ENCODE data around the gene KIF19.

KIF19 gene

GRCh38 chr17:74342224-74342623 is 16.2 kb downstream of the KIF19 start:
- DNase-seq = no peak

- DNase-seq = no peak
Observed at GRCh38 chr17:74343121-74343520, 17.1 kb downstream of the KIF19 start.

DNA sequence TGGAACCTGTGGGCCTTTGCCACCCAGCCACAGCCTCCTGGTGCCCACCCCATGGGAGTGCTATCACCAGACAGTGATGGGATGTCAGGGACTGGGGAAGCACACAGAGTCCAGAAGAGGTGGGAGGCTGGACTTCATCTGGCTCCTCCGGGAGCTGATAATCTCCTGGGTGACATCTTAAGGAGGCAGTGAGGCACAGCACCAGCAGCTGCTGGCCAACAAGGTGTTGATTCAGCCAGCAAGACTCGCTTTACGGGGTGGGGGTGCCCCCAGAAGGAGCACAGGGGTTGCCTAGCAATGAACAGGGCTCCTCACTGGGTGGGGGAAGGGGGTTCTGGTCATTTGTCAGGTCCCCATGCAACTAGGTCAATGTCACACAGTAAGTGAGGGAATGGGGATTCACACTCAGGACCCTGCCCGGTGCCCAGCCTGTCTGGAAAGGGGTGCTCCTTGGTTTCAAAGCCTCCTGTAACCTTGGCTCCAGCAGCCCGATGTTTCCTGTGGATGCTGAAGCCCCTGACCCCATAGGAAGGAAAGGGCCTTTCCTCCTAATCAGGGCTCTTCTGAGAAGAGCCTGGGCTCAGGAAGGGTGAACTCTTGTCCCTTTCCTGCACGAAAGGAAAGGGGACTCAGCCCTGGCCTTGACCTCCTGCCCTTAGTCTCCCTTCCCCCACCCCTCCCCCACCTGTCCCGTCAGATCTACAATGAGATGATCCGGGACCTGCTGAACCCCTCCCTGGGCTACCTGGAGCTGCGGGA is 17.7 kb downstream of the KIF19 start:
- DNase-seq = no peak

GRCh38 chr17:74344658-74345057 is 18.6 kb downstream of the KIF19 start:
- DNase-seq = no peak

GRCh38 chr17:74345433-74346241 is 19.6 kb downstream of the KIF19 start:
- no peak for DNase-seq

- no peak for DNase-seq
Observed at GRCh38 chr17:74347646-74348045, 21.6 kb downstream of the KIF19 start.

GRCh38 chr17:74349120-74349519 is 23.1 kb downstream of the KIF19 start:
- DNase-seq = no peak

GRCh38 chr17:74350486-74350885 is 24.5 kb downstream of the KIF19 start:
- DNase-seq = no peak

GRCh38 chr17:74351552-74352210 is 25.7 kb downstream of the KIF19 start:
- no peak for DNase-seq

- no peak for DNase-seq
Observed at GRCh38 chr17:74353446-74354060, 27.5 kb downstream of the KIF19 start.

- DNase-seq = peak; percentile 37
Observed at GRCh38 chr17:74354123-74354522, 28.1 kb downstream of the KIF19 start.

DNA sequence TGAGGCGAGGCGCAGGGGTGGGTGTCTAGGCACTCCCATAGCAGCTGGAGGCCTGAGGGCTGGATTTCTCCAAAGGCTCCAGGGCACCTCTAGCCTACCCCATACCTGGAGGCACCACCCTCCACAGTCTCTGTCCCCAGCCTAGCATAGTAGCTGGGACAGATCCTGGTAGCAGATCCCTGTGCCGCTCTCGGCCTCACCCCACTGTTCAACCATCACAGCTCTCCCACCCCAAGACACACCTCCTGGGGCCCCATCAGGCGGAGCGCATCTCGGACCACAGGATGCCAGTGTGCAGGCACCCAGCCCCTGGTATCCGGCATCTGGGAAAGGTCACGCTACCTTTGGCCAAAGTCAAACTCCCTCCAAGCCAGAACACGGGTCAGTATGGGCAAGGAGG is 28.5 kb downstream of the KIF19 start:
- no peak for DNase-seq

- DNase-seq = no peak
Observed at GRCh38 chr17:74355065-74355464, 29.0 kb downstream of the KIF19 start.

DNA sequence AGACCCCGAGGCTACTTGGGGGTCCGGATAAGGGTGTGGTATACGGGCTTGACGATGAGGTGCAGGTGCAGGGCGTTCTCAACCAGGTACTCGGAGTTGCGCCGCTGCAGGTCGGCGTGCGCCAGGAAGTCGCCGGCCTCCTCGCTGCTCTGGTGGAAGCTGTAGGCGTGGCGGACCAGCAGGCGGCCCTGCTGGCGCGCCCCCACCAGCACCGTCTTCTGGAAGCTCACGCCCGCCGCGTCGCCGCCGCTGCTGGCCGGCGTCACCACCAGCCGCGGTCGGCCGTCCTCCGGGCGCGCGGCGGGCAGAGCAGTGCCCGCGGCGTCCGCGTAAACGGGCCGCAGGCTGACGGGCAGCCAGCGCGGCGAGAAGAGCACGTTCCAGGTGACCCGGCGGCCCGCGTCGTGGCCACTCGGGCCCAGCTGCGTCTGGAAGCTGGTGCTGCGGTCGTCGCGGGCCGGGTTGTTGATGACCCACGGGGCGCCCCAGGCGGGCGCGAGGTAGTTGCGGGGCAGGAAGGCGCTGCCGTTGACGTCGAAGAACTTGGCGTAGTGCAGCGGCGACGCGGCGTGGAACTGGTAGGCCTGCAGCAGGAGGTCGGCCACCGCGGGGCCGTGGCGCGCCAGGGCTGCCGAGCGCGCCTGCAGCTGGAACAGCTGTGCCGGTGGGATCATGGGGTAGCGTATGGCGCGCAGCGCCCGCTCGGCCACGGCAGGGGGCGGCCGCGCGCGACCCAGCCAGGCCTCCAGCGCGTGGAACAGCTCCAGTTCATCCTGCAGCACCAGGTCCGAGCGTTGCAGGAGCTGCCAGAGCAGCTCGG is 30.8 kb downstream of the KIF19 start:
- no peak for DNase-seq

GRCh38 chr17:74357466-74357809 is 31.4 kb downstream of the KIF19 start:
- no peak for DNase-seq

DNA sequence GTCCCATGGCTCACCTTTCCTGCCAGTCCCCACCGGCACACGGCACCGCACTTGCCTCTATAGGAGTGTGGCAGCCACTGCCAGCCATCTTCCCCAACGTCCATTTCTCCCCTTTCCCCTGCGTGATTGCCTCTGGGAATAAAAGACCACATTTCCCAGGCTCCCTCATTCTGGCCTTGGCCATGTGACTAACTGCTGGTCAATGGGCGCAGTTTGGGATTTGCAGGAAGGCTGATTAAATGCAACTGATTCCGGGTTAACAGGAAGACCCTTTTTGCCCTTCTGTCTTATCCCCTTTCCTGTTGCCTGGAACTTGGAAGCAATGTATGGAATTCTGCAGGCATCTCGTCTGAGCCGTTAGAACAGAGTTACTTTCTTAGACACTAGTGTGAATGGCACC is 32.7 kb downstream of the KIF19 start:
- DNase-seq = no peak

DNA sequence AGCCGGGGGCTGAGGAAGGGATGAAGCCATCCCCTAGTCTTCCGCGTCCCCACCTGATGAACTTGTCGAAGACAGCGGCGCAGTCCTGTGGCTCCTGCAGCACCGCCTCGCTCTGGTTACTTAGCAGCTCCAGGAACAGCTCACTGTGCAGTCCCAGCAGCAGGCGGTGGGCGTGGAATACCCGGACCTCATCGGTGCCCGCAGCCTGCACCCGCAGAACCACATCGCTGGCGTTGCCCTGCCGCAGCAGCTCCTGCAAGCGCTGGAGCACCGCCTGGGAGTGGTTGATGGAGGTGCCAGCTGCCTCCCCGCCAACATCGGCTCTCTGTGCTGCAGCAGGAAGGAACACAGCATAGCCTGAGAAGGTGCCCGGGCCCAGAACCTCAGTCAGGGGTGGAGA is 33.9 kb downstream of the KIF19 start:
- DNase-seq = no peak

DNA sequence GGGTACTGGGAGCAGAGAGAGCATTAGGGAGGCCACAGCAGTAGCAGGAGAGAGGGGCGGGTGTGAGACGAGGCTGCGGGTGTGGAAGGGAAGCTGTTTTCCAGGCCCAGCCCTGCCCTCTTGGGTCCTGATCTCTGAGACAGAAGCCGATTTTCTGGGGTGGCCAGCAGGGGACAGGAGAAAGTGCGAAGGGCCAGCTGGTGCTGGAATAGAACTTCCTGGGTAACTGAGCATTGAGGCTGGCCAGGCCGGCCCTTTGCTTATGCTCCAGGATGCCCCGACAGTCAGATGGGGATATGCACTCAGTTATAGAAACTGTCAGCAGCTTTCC is 34.8 kb downstream of the KIF19 start:
- DNase-seq = no peak

- peak; percentile 30 for DNase-seq
Observed at GRCh38 chr17:74361230-74362068, 35.4 kb downstream of the KIF19 start, which contains the start of gene BTBD17. TSS of gene BTBD17 (minus strand) at chr17:74361868. CDS start at chr17:74361819, 49 bp downstream.

GRCh38 chr17:74362069-74362405 is 36.0 kb downstream of the KIF19 start:
- no peak for DNase-seq

- DNase-seq = no peak
Observed at GRCh38 chr17:74362810-74363498, 36.9 kb downstream of the KIF19 start.

Data from T-helper 9 cell (primary cell).